ENCODE results near the gene FRMPD2.
A peak's percentile ranks its signal among the peaks of the same experiment; 100 is the strongest.

DNA sequence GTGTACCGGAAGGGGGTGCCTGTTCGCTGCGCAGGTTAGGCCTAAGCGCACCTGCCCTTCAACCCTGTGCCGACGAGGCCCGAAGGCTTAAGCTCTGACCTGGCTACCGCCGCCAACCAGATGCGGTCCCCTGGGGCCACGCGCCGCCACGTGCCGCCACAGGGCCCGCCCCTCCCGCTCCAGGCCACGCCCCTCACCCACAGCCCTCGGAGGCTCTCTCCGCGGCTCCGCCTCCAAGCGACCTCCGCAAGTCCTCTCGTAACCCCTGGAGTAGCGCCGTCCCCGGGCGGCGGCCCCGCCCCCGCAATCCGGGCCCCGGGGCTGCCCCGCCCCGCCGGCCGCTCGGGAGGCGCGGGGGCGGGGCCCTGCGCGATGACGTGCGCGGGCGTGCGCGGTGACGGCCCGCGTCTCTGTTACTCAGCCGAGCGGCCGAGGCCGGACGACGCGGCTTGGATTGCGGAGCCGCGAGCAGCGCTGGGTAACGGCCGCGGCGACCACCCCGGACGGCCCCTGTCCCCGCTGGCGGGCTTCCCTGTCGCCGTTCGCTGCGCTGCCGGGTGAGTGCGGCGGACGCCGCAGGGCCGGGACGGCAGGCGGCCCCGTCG is 31.9 kb upstream of the FRMPD2 start, which contains the start of gene MAPK8:
- TF ChIP-seq POLR2AphosphoS5 (IDR thresholded peaks at IDR 0.05) (peak; percentile 92 to 94 (median 92)), POLR2A (IDR thresholded peaks at IDR 0.05) (peak; percentile 85), EP300 (IDR thresholded peaks at IDR 0.05; ENCODE audit: low read depth) (no peak)
- TF ChIP-seq, protein P1, sequence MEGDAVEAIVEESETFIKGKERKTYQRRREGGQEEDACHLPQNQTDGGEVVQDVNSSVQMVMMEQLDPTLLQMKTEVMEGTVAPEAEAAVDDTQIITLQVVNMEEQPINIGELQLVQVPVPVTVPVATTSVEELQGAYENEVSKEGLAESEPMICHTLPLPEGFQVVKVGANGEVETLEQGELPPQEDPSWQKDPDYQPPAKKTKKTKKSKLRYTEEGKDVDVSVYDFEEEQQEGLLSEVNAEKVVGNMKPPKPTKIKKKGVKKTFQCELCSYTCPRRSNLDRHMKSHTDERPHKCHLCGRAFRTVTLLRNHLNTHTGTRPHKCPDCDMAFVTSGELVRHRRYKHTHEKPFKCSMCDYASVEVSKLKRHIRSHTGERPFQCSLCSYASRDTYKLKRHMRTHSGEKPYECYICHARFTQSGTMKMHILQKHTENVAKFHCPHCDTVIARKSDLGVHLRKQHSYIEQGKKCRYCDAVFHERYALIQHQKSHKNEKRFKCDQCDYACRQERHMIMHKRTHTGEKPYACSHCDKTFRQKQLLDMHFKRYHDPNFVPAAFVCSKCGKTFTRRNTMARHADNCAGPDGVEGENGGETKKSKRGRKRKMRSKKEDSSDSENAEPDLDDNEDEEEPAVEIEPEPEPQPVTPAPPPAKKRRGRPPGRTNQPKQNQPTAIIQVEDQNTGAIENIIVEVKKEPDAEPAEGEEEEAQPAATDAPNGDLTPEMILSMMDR (IDR thresholded peaks at IDR 0.05), result no peak

All from transverse colon (tissue), 4 donors.